NCI-H2196 (cell line): ENCODE measurements around the gene HAND2.

Experiments used
- DNase-seq: peaks from one replicate; lab custom pipeline; 2025; ENCODE audit not compliant: unreplicated experiment; lab: John Stamatoyannopoulos, UW

The HAND2 gene

DNA sequence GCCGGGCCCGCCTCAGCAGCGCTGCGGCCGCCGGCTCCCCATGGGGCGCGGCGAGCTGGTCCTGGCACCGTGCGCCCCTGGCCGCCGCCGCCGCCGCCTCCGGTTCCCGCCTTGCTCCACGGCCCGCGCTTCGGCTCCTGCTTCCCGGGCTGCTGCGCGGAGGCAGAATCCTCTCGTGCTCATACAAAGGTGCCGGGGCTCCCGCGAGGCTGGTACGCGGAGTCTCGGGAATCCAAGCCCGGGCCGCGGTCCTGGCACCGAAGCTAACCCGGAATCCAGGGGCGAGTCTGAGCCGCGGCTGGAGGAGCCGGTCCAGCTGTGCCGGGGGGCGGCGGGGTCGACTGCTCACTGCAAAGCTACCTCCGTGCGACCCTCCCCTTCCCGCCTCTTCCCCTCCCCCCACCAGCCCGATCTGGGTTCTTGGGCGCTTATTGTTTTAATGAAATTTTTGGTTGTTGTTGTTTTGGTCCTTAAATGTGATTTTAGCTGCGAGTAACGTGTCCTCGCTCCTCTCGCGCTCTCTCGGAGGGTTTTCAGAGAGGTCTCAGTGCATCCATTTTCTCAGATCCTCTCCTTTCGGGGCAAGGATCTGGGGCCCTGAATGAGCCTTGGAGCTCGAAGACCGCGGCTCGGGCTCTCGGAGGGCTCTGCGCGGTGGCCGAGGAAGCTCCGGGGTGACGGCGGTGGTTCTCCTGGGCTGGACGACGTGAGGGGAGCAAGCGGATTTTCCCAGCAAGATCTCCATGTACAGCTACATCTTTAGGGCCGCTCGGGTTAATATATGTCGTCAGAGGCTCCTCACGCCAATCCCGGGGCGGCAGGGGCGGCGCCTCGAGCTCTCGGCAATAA is at the start of gene HAND2:
TSS of gene HAND2 (minus strand) at position 753 of the 849 bp plus-strand sequence. CDS start 940 bp downstream, outside the sequence.
- no peak for DNase-seq

GRCh38 chr4:173578956-173579355 is 48.9 kb upstream of the HAND2 start:
- DNase-seq: no peak

- DNase-seq: no peak
Measured at GRCh38 chr4:173577963-173578362, 47.9 kb upstream of the HAND2 start.

GRCh38 chr4:173575482-173576152 is 45.6 kb upstream of the HAND2 start:
- no peak for DNase-seq

DNA sequence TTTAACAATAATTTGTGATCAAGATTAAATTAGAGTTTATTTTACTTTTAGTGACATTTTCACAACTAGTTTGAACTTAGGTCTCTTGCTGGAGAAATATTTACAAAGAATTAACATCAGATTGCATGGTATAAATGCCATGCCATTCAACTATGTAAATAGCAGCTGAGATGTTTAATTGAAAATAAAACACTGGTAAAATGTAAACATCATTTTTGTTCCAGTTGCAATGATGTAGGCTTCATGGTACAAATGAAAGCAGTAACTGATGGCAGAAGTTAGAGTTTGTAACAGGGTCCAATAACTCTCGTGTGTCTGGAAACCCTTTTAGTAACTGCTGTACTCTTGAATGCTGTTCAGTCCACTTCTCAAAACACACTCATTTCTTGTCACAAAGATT is 43.7 kb upstream of the HAND2 start:
- DNase-seq: no peak

DNA sequence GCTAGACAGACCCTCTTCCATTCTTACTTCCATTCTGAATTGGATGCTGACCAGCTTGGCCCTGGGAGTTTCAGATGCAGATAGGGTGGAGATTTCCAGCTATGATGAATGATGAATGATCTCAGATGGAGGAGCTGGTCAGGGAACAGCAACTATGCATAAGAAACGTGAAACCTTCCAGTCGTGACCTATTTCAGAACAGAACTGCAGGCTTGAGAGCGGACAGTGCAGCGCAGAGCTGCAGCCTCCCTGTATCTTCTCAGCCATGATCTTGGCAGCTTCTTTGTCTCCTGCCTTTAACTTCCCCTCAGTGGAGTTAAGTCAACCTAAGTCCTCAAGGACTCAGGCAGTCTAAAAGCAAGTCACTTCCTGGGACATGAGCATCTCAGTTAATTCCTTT is 43.3 kb upstream of the HAND2 start:
- no peak for DNase-seq

GRCh38 chr4:173572493-173573129 is 42.6 kb upstream of the HAND2 start:
- no peak for DNase-seq

- DNase-seq: no peak
Measured at GRCh38 chr4:173571620-173572019, 41.6 kb upstream of the HAND2 start.

DNA sequence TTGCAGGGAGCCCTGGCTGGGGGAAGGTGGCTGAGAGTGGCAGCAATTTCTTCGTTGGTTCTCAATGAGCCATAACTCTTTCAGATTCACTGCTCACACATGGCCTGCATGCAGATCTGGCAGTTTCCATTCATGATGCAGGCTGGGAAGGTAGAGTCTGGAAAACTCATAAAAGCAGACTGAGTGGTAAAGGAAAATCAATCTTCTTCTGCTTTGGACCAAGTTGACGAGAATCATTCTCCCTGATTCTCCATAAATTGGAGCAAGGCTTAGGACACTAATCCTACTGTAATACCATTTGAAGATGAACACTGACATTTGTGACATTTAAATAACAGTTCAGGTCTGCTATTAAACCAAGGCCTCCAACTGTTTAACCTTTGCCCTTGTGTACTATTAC is 35.3 kb upstream of the HAND2 start:
- DNase-seq: no peak

GRCh38 chr4:173564461-173564860 is 34.4 kb upstream of the HAND2 start:
- no peak for DNase-seq

DNA sequence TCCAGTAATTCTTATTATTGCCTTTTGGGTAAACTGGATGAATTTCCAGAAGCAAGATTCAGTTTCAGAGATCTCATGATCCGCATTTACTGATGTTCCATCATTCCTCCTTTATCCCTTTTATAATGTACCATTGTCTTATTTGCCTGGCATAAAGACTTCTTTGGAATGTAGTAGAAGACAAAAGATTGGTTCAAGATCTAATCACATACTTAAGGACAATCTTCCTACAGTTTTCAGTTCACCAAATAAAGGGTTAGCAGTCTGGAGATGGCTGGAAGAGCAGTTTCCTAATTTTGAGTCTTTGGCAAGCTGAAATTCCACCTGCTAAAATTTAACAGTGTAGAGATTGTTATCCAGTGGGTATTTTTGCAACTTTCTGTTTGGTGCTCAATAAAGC is 30.9 kb upstream of the HAND2 start:
- DNase-seq: no peak

- DNase-seq: no peak
Measured at GRCh38 chr4:173556398-173557131, 26.5 kb upstream of the HAND2 start.

GRCh38 chr4:173547889-173548288 is 17.9 kb upstream of the HAND2 start:
- DNase-seq: no peak

- no peak for DNase-seq
Measured at GRCh38 chr4:173546776-173547175, 16.7 kb upstream of the HAND2 start.

GRCh38 chr4:173545440-173545839 is 15.4 kb upstream of the HAND2 start:
- DNase-seq: no peak

- no peak for DNase-seq
Measured at GRCh38 chr4:173543266-173543665, 13.2 kb upstream of the HAND2 start.

DNA sequence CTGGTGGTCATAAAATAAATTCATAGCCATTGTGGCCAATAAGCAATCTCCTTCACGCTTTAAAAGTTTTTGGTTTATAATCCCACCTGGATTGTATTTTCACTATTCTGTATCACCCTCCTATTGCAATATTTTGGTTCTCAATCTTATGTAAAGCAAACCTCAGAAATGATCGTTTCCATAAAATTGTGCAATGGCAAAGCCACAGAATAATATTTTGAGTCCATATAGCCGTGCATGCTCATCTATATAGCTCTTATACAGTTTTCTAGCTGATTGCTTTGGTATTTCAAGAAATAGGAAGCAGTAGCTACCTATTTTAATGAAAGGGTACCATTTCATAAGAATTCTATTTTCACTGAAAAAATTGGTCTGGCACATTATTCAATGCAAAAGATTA is 10.0 kb upstream of the HAND2 start:
- DNase-seq: no peak

GRCh38 chr4:173538909-173539445 is 8.9 kb upstream of the HAND2 start:
- no peak for DNase-seq

- DNase-seq: no peak
Measured at GRCh38 chr4:173538148-173538908, 8.3 kb upstream of the HAND2 start.

GRCh38 chr4:173537613-173538147 is 7.7 kb upstream of the HAND2 start:
- DNase-seq: no peak
